HepG2 (cell line): ENCODE measurements around the gene ACBD6. TPM values are rescaled to one million over a fixed set of nuclear protein-coding genes. Genes with fewer than 3 reads are reported as not detected.

Source experiments
- ATAC-seq: fragments of 200-7000 bp; cut with Tn5 transposase; 3 replicates; pipeline ENCODE4 v1.9.1; 2020; ENCODE audit warnings: mild to moderate bottlenecking, moderate library complexity
- BruUV-seq: library from RNA; stranded (reverse); fragments of 400-500 nt; replicated peaks from 2 replicates; lab custom pipeline; 2021; lab: Mats Ljungman, UMichigan
- CTCF ChIA-PET: fragments of 300-600 bp; formaldehyde crosslinking; extraction: SDS; loops from one replicate; lab custom pipeline; 2021; ENCODE audit warnings: low total read pairs, inconsistent platforms, low intra/inter-chr PET ratio; lab: Yijun Ruan, JAX
- POLR2A ChIA-PET: fragments of 350-600 bp; sonication (Branson Sonifier 250); formaldehyde crosslinking; loops from one replicate; lab custom pipeline; 2020; ENCODE audit warnings: antibody characterized with exemption, inconsistent platforms; lab: Yijun Ruan, JAX
- DNase-seq: peaks from one replicate; pipeline ENCODE4 v3.0.0-alpha.2; 2015; ENCODE audit warnings: low spot score
- FAIRE-seq: peaks from 3 replicates; lab custom pipeline; 2011; peaks lifted over from hg19 to GRCh38; lab: Jason Lieb, UNC
- H2AFZ ChIP-seq: one replicate; pipeline ENCODE4 v1.6.1; 2011; ENCODE audit warnings: low read length, inconsistent platforms
- H3K27ac ChIP-seq: fragments of 300-600 bp; 3 replicates; pipeline ENCODE4 v1.8.0; 2011; ENCODE audit warnings: mixed run types, mild to moderate bottlenecking, mixed read lengths, low read length, inconsistent platforms; ENCODE audit not compliant: insufficient read depth; ENCODE audit errors: extremely low read length
- H3K27me3 ChIP-seq, 2 experiments: fragments of 200-600 bp in 1 of 2; 2 replicates in 1 of 2; 3 replicates in 1 of 2; pipeline versions ENCODE4 v1.6.0 to v1.8.0; 2011; ENCODE audit warnings: low read length in 2 of 2, mild to moderate bottlenecking in 2 of 2, moderate library complexity in 2 of 2, inconsistent platforms in 1 of 2; ENCODE audit not compliant: insufficient read depth in 2 of 2, control insufficient read depth in 1 of 2
- H3K36me3 ChIP-seq, 2 experiments: fragments of 200-600 bp in 1 of 2; replicated peaks in 1 of 2; 2 replicates in 1 of 2; 3 replicates in 1 of 2; pipeline versions ENCODE4 v1.5.1 to v1.8.0; 2011; ENCODE audit warnings: low read length in 2 of 2, inconsistent platforms in 1 of 2; ENCODE audit not compliant: insufficient read depth in 2 of 2, control insufficient read depth in 1 of 2
- H3K4me1 ChIP-seq: 2 replicates; pipeline ENCODE4 v1.5.1; 2012; ENCODE audit warnings: low read length, inconsistent platforms; ENCODE audit not compliant: insufficient read depth
- H3K4me2 ChIP-seq: 2 replicates; pipeline ENCODE4 v1.6.0; 2011; ENCODE audit warnings: low read depth, low read length, inconsistent platforms
- H3K4me3 ChIP-seq, 3 experiments: fragments of 200-600 bp in 1 of 3; sonication (generic), shearing (Covaris generic) in 1 of 3; replicated peaks in 1 of 3; 2 replicates each; pipeline ENCODE4 v1.5.1; 2011 to 2016; ENCODE audit warnings: low read length in 3 of 3, inconsistent platforms in 2 of 3, low read depth in 2 of 3, mild to moderate bottlenecking in 2 of 3, control low read depth in 1 of 3, mixed read lengths in 1 of 3; ENCODE audit not compliant: insufficient read depth in 1 of 3
- H3K79me2 ChIP-seq: one replicate; pipeline ENCODE4 v1.6.1; 2011; ENCODE audit warnings: low read length, inconsistent platforms; ENCODE audit not compliant: insufficient read depth
- H3K9ac ChIP-seq: 2 replicates; pipeline ENCODE4 v1.6.0; 2011; ENCODE audit warnings: mild to moderate bottlenecking, low read depth, low read length, inconsistent platforms; ENCODE audit not compliant: insufficient read depth
- H3K9me3 ChIP-seq: 2 replicates; pipeline ENCODE4 v1.5.1; 2012; ENCODE audit warnings: mild to moderate bottlenecking, low read length
- H4K20me1 ChIP-seq: 2 replicates; pipeline ENCODE4 v1.6.0; 2011; ENCODE audit warnings: inconsistent platforms, mild to moderate bottlenecking, low read length, moderate library complexity; ENCODE audit not compliant: insufficient read depth
- BCL6 ChIP-seq: IDR thresholded peaks from 2 replicates; pipeline ENCODE4 v1.6.1; 2016; ENCODE audit warnings: missing genetic modification reagents, missing compliant biosample characterization
- BORCS8-MEF2B ChIP-seq: sonication (generic); formaldehyde crosslinking; IDR thresholded peaks from 2 replicates; pipeline ENCODE4 v1.8.0; 2022; ENCODE audit warnings: mild to moderate bottlenecking, missing genetic modification reagents
- CEBPZ ChIP-seq: IDR thresholded peaks from 2 replicates; pipeline ENCODE4 v1.6.1; 2012; ENCODE audit warnings: low read length, improper control_type of control experiment
- HMGXB4 ChIP-seq, 2 experiments: sonication (generic) in 1 of 2; formaldehyde crosslinking in 1 of 2; IDR thresholded peaks; 2 replicates each; pipeline versions ENCODE4 v1.4.0 to v1.6.1; 2018 to 2020; ENCODE audit warnings: missing genetic modification reagents in 2 of 2, borderline replicate concordance in 1 of 2, low read depth in 1 of 2, mild to moderate bottlenecking in 1 of 2, missing biosample characterization in 1 of 2
- HNRNPLL ChIP-seq: fragments of 200-400 bp; formaldehyde crosslinking; IDR thresholded peaks from 2 replicates; pipeline ENCODE4 v1.6.1; 2017; ENCODE audit warnings: mild to moderate bottlenecking, low read depth, low read length; ENCODE audit not compliant: poor library complexity, severe bottlenecking
- HOXA5 ChIP-seq: sonication (generic); formaldehyde crosslinking; IDR thresholded peaks from 2 replicates; pipeline ENCODE4 v1.4.0; 2020; ENCODE audit warnings: missing genetic modification reagents
- NONO ChIP-seq, 2 experiments: fragments of 450-650 bp in 1 of 2; sonication (generic) in 1 of 2; formaldehyde crosslinking in 1 of 2; IDR thresholded peaks in 1 of 2; conservative IDR thresholded peaks in 1 of 2; 2 replicates each; pipeline versions ENCODE4 v1.6.1 to v1.8.0; 2017 to 2022; ENCODE audit warnings: mild to moderate bottlenecking in 1 of 2, missing genetic modification reagents in 1 of 2, moderate library complexity in 1 of 2
- RXRA ChIP-seq: sonication (generic); formaldehyde crosslinking; IDR thresholded peaks from 2 replicates; pipeline ENCODE4 v1.5.1; 2020; ENCODE audit warnings: missing genetic modification reagents
- SP5 ChIP-seq: IDR thresholded peaks from 2 replicates; pipeline ENCODE4 v1.6.1; 2016; ENCODE audit warnings: low read depth, borderline replicate concordance
- ZFP36L2 ChIP-seq: sonication (generic); formaldehyde crosslinking; IDR thresholded peaks from 2 replicates; pipeline ENCODE4 v1.4.0; 2020; ENCODE audit warnings: missing genetic modification reagents
- ZGPAT ChIP-seq: IDR thresholded peaks from 2 replicates; pipeline ENCODE4 v1.6.1; 2016; ENCODE audit warnings: mild to moderate bottlenecking
- ZNF333 ChIP-seq: sonication (generic); formaldehyde crosslinking; IDR thresholded peaks from 2 replicates; pipeline ENCODE4 v1.4.0; 2020; ENCODE audit warnings: mild to moderate bottlenecking, missing genetic modification reagents, borderline replicate concordance
- ZNF713 ChIP-seq: sonication (generic); formaldehyde crosslinking; IDR thresholded peaks from 2 replicates; pipeline ENCODE4 v1.4.0; 2020; ENCODE audit warnings: mild to moderate bottlenecking, missing genetic modification reagents
- ZNF766 ChIP-seq: sonication (generic); formaldehyde crosslinking; IDR thresholded peaks from 2 replicates; pipeline ENCODE4 v1.5.0; 2020; ENCODE audit warnings: missing genetic modification reagents, borderline replicate concordance
- ZNF790 ChIP-seq: sonication (generic); formaldehyde crosslinking; IDR thresholded peaks from 2 replicates; pipeline ENCODE4 v1.8.0; 2022; ENCODE audit warnings: missing genetic modification reagents, mild to moderate bottlenecking, borderline replicate concordance
- WGBS: methylation state at CpG from one replicate; pipeline ENCODE4 v1.1.6; 2017; ENCODE audit warnings: low lambda C conversion rate; 5-methylcytosine and 5-hydroxymethylcytosine counted together
- in situ Hi-C: cut with HindIII; loops from 2 replicates; pipeline ENCODE4 v1.10.0; 2017; ENCODE audit warnings: low pct_unique_long_range_greater_than_20kb; ENCODE audit not compliant: extremely low pct_ligation_motif_present
- intact Hi-C: fragments of 100-400 bp; cut with micrococcal nuclease; formaldehyde crosslinking; loops from one replicate; pipeline ENCODE4 v1.10.0; 2022; ENCODE audit not compliant: unreplicated experiment
- polyA plus RNA-seq, 8 experiments: library from polyadenylated mRNA; depleted of rRNA in 3 of 8; stranded (reverse) in 7 of 8; unstranded in 1 of 8; fragments of >200 nt; fragmentation: Illumina TruSeq in 4 of 8; extraction: Trizol in 4 of 8; gene quantifications; 2 replicates each; pipeline versions ENCODE4 v1.2.1 to v1.2.3, GENCODE V29; 2011 to 2016; ENCODE audit warnings: low read depth in 4 of 8, missing spikeins in 1 of 8, mixed read lengths in 1 of 8; ENCODE audit not compliant: insufficient read depth in 1 of 8
- total RNA-seq, 5 experiments: library from RNA; depleted of rRNA; stranded (reverse); fragments of >200 nt; fragmentation: Illumina TruSeq; extraction: Trizol; gene quantifications; 2 replicates each; pipeline ENCODE4 v1.2.3, GENCODE V29; 2016; ENCODE audit warnings: low read depth in 1 of 5

ACBD6 gene
- total and polyA plus RNA-seq, 2 of the 13 experiments (the other 11 are each of a cell fraction or from before 2014, with no cell fraction given), result 33.5 to 47.2 TPM

GRCh38 chr1:180433873-180434272 is 68.5 kb downstream of the ACBD6 start:
- Histone ChIP-seq H3K79me2 (no peaks in the 10 kb centered on the region), H3K4me1 (no peaks in the 10 kb centered on the region), H3K9me3 (no peaks in the 10 kb centered on the region), H3K27ac (no peak overlapping the region), H3K9ac (no peak overlapping the region), H3K36me3 (no peaks in the 10 kb centered on the region; a peak in 1 of 5 replicates), H3K4me2 (no peak overlapping the region), H4K20me1 (no peaks in the 10 kb centered on the region), H2AFZ (no peak overlapping the region), H3K4me3 (no peak overlapping the region), H3K27me3 (no peaks in the 10 kb centered on the region)
- CTCF ChIA-PET, result no interaction called here
- no peak for ATAC-seq
- POLR2A ChIA-PET, result no interaction called here
- no peak for FAIRE-seq
- WGBS, result 96% methylated on average over 2 of the region's 2 CpGs
- no TSS peak for BruUV-seq
- TF ChIP-seq ZNF766 (CRISPR knock-in tag), result no peak
- TF ChIP-seq SP5 (CRISPR knock-in tag), result no peak
- TF ChIP-seq ZNF333 (CRISPR knock-in tag), result no peak
- no peak for TF ChIP-seq HMGXB4 (CRISPR knock-in tag; IDR thresholded peaks at IDR 0.05; ENCODE audit: borderline replicate concordance in 1 of 2, low read depth in 1 of 2)
- TF ChIP-seq RXRA, result no peak
- no peak for TF ChIP-seq HOXA5 (CRISPR knock-in tag)
- TF ChIP-seq ZFP36L2 (CRISPR knock-in tag), result no peak
- no peak for TF ChIP-seq CEBPZ
- no peak for TF ChIP-seq ZNF790 (CRISPR knock-in tag)
- TF ChIP-seq BCL6 (CRISPR knock-in tag), result no peak
- no peak for TF ChIP-seq ZGPAT (CRISPR knock-in tag)
- TF ChIP-seq BORCS8-MEF2B (CRISPR knock-in tag), result no peak
- TF ChIP-seq ZNF713, result no peak
- TF ChIP-seq HNRNPLL, result no peak
- no peak for TF ChIP-seq NONO (IDR thresholded peaks at IDR 0.05)
- no peak for TF ChIP-seq NONO (CRISPR knock-in tag; conservative IDR thresholded peaks at IDR 0.05)
- intact Hi-C loops (no loop called here), in situ Hi-C loops (no loop called here)
- no peak for DNase-seq
